HL-60 (cell line): ENCODE results near the gene PPIL4.
A peak's percentile ranks its signal among the peaks of the same experiment; 100 is the strongest.

Experiments used
- DNase-seq, 2 experiments: peaks; one replicate each; pipeline ENCODE4 v3.0.0-alpha.2; 2010 to 2020; ENCODE audit warnings: low read depth in 1 of 2, low spot score in 1 of 2
- H3K27ac ChIP-seq: fragments of 250-450 bp; sonication (Bioruptor Pico); replicated peaks from 2 replicates; pipeline ENCODE4 v1.5.1; 2020; ENCODE audit warnings: mild to moderate bottlenecking, moderate library complexity
- H3K27me3 ChIP-seq: fragments of 250-450 bp; sonication (Bioruptor Pico); 2 replicates; pipeline ENCODE4 v1.5.1; 2021; ENCODE audit warnings: mild to moderate bottlenecking, moderate library complexity; ENCODE audit not compliant: insufficient read depth, poor library complexity, severe bottlenecking
- H3K4me3 ChIP-seq: replicated peaks from 2 replicates; pipeline ENCODE4 v1.5.1; 2011; ENCODE audit warnings: mild to moderate bottlenecking, control low read depth, low read length; ENCODE audit not compliant: insufficient read depth
- GABPA ChIP-seq: IDR thresholded peaks from 2 replicates; pipeline ENCODE4 v1.6.1; 2012; ENCODE audit warnings: low read depth
- POLR2AphosphoS5 ChIP-seq: IDR thresholded peaks from 2 replicates; pipeline ENCODE4 v1.6.1; 2012; ENCODE audit warnings: low read depth
- SPI1 ChIP-seq: IDR thresholded peaks from 2 replicates; pipeline ENCODE4 v1.6.1; 2012; ENCODE audit warnings: low read depth, mild to moderate bottlenecking, borderline replicate concordance
- long read RNA-seq: library from polyadenylated mRNA; unstranded; transcript quantifications from one replicate; pipeline ENCODE4 v2.0.0, GENCODE V29; 2020
- TF ChIP-seq, protein P1 (sequence below): IDR thresholded peaks from one replicate; pipeline ENCODE4 v1.5.1; 2011; ENCODE audit warnings: low read length, control low read depth, inconsistent platforms; ENCODE audit not compliant: insufficient read depth
- TF ChIP-seq, protein P2 (sequence below): IDR thresholded peaks from 2 replicates; pipeline ENCODE4 v1.6.1; 2012; ENCODE audit warnings: low read depth; ENCODE audit not compliant: insufficient replicate concordance

The PPIL4 gene, protein sequence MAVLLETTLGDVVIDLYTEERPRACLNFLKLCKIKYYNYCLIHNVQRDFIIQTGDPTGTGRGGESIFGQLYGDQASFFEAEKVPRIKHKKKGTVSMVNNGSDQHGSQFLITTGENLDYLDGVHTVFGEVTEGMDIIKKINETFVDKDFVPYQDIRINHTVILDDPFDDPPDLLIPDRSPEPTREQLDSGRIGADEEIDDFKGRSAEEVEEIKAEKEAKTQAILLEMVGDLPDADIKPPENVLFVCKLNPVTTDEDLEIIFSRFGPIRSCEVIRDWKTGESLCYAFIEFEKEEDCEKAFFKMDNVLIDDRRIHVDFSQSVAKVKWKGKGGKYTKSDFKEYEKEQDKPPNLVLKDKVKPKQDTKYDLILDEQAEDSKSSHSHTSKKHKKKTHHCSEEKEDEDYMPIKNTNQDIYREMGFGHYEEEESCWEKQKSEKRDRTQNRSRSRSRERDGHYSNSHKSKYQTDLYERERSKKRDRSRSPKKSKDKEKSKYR
- long read RNA-seq, transcript PPIL4-201 (13 exons, 2,232 nt) = major isoform, 147 of 179 reads
- long read RNA-seq, partial matches to known transcripts = 16 of 179 reads
- long read RNA-seq, other reads (novel, unspliced or antisense) = 16 of 179 reads

DNA sequence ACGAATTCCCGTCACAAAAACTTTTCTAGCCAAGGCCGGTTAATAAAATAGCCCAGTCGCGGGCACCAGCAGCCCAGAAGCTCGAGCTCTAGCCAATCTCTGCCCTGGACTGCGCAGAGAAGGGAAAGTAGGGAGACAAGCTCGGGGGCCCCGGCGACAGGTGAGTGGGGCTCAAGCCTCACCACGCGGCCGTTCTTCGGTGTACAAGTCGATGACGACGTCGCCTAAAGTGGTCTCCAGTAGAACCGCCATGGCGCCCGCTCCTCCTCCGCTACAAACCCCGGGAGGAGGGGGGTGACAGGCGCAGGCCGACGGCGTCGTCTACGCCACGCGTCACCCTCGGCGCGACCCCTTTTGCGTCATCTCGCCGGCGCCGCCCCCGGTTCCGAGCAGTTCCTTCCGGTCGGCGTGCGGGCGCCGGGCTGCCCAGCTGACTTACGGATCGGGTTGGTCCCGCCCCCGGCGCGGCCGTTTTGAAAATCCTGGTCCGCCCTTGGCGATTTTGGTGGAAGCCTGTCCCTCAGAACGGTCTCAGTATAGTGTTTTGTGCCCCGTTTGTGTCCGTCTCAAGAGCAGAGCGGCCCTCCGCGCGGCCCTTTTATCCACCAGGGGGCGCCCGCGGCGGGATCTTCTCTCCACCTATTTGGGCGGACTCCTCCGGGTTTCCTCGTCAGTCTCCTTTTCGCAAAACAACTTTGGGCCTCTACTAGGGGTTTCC lies at the start of gene PPIL4:
Gene PPIL4 (minus strand): TSS at position 290 of the 718 bp plus-strand sequence. CDS start 38 bp downstream, at position 252.
- TF ChIP-seq, protein P1, sequence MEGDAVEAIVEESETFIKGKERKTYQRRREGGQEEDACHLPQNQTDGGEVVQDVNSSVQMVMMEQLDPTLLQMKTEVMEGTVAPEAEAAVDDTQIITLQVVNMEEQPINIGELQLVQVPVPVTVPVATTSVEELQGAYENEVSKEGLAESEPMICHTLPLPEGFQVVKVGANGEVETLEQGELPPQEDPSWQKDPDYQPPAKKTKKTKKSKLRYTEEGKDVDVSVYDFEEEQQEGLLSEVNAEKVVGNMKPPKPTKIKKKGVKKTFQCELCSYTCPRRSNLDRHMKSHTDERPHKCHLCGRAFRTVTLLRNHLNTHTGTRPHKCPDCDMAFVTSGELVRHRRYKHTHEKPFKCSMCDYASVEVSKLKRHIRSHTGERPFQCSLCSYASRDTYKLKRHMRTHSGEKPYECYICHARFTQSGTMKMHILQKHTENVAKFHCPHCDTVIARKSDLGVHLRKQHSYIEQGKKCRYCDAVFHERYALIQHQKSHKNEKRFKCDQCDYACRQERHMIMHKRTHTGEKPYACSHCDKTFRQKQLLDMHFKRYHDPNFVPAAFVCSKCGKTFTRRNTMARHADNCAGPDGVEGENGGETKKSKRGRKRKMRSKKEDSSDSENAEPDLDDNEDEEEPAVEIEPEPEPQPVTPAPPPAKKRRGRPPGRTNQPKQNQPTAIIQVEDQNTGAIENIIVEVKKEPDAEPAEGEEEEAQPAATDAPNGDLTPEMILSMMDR = peak; percentile 60
- TF ChIP-seq GABPA (peak; percentile 75), SPI1 (no peak)
- peak within 1 kb of the TSS; percentile 95 for H3K27ac ChIP-seq
- no peaks in the 10 kb centered on the region for H3K27me3 ChIP-seq
- DNase-seq = peak; percentile 88 to 93
- peak within 1 kb of the TSS; percentile 69 for H3K4me3 ChIP-seq

DNA sequence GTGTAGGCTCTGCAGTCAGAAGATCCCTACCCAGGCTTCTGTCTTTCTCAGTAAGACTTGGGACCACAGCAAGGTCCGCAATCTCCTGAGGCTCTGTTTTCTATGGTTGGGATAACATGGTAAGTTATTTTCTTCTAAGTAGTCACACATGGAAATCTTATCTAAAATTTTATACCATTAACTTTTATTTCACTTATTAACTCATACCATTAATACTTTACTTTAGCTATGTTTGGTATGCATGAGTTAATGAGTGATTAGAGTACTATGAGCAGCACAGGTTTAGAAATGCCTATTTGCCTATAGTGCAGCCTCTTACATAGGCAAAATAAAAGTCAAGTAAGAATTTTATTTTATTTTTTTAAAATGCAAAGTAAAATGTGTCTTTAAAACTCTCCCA lies 47.6 kb upstream of the PPIL4 start:
- DNase-seq = no peak
- TF ChIP-seq POLR2AphosphoS5 = no peak
- Histone ChIP-seq H3K27me3 (no peaks in the 10 kb centered on the region), H3K4me3 (no peak overlapping the region), H3K27ac (no peak overlapping the region)

DNA sequence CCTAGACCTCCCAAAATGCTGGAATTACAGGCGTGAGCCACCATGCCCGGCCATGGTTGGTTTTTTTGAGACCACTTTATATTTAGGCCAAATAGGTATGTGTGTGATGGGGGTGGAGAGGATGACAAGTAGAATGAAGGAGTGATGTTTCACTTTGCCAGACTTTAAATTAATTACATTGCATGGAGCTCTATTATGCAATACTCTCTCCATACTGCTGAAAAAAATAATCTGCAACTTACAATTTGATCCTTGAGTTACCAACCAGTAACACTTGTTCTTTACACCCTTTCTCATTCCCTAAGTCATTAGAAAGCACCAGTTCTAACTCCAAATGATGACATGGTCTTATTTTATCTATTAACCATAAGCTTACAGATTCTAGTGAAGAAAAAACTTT lies 47.1 kb upstream of the PPIL4 start:
- H3K4me3 ChIP-seq = no peak overlapping the region
- DNase-seq = no peak
- TF ChIP-seq POLR2AphosphoS5 (no peak), GABPA (no peak)
- TF ChIP-seq, protein P2, sequence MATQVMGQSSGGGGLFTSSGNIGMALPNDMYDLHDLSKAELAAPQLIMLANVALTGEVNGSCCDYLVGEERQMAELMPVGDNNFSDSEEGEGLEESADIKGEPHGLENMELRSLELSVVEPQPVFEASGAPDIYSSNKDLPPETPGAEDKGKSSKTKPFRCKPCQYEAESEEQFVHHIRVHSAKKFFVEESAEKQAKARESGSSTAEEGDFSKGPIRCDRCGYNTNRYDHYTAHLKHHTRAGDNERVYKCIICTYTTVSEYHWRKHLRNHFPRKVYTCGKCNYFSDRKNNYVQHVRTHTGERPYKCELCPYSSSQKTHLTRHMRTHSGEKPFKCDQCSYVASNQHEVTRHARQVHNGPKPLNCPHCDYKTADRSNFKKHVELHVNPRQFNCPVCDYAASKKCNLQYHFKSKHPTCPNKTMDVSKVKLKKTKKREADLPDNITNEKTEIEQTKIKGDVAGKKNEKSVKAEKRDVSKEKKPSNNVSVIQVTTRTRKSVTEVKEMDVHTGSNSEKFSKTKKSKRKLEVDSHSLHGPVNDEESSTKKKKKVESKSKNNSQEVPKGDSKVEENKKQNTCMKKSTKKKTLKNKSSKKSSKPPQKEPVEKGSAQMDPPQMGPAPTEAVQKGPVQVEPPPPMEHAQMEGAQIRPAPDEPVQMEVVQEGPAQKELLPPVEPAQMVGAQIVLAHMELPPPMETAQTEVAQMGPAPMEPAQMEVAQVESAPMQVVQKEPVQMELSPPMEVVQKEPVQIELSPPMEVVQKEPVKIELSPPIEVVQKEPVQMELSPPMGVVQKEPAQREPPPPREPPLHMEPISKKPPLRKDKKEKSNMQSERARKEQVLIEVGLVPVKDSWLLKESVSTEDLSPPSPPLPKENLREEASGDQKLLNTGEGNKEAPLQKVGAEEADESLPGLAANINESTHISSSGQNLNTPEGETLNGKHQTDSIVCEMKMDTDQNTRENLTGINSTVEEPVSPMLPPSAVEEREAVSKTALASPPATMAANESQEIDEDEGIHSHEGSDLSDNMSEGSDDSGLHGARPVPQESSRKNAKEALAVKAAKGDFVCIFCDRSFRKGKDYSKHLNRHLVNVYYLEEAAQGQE = no peak
- TF ChIP-seq, protein P1 = no peak
- no peak overlapping the region for H3K27ac ChIP-seq
- H3K27me3 ChIP-seq = no peaks in the 10 kb centered on the region

DNA sequence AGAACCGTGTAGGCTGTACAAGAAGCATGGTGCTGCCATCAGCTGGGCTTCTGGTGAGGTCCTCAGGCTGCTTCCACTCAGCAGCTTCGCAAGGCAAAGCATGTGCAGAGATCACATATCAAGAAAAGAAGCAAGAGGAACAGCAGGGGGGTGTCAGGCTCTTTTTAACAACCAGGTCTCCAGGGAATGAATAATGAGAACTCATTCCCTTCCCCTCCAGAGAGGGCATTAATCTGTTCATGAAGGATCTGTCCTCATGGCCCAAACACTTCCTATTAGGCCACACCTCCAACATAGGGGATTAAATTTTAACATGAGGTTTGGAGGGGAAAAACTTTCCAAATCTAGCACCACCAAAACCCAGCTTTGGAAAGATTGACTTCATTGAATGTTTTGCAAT lies 40.3 kb upstream of the PPIL4 start:
- H3K27ac ChIP-seq = no peak overlapping the region
- no peak for DNase-seq
- no peak overlapping the region for H3K4me3 ChIP-seq
- TF ChIP-seq GABPA (no peak), POLR2AphosphoS5 (no peak), SPI1 (no peak)
- TF ChIP-seq, protein P2 = no peak
- TF ChIP-seq, protein P1 = no peak
- H3K27me3 ChIP-seq = no peaks in the 10 kb centered on the region
